ENCODE measurements around the gene MLLT6.
"Not testable (repeated sequence)": the region's sequence is repeated elsewhere in the genome, so short reads cannot be mapped to it uniquely, and the experiment has no call there.

The MLLT6 gene

DNA sequence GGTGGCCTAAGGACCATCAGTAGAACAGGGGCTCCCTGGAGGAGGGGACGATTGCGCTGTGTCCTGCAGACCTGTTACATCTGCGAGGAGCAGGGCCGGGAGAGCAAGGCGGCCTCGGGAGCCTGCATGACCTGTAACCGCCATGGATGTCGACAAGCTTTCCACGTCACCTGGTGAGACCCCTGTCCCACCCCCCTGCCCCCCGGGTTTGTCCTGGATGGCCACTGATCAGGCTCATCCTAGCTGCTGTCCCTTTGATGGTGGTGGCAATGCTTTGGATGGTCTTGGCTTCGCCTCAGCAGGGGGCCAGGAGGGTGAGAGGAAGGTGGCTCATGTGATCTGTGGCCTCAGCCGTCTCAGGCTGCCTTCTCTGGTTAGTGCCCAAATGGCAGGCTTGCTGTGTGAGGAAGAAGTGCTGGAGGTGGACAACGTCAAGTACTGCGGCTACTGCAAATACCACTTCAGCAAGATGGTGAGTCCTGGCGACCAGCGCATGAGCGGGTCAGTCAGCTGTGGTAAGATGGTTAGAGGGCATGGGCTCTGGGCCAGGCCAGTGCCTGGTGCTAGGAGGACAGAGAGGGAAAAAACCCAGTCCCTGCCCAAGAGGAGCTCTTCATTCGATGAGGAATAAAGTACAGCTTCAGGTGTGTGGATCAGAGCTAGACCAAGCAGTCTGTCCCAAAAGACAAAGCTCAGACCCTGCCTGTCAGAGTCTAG is 4.2 kb downstream of the MLLT6 start:
- DNase-seq, result no peak

DNA sequence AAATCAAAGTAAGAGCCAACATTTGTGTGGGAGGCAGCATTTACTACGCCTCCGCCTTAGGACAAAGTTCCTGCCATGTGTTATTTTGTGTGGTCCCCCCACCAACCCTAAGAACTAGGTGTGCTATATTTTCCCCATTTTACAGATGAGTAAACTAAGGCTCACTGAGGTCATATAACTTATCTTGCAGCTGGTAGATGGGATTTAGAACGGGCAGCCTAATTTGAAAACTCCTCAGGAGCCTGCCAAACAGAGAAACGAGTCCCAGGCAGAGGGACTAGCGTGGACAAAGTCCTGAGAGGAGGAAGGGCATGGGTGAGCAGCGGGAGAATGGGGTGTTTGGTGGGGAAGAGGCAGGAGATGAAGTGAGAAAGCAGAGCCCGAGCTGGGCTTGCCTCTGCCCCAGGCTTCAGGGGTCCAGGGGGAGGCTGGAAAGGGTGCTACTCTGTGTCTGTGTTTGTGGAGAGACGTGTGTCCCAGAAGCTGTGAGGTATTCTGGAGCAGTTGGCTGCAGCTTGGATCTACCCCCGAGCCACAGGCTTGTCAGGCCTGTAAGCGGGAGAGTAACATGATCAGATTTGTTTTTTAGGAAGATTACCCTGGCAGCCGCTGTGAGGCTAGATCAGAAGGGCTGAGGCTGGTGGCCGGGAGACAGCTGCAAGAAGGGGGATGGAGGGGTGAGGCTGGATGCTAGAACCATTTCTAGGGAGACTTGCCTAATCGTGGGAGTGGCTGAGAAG is 5.0 kb downstream of the MLLT6 start:
- DNase-seq, result no peak

DNA sequence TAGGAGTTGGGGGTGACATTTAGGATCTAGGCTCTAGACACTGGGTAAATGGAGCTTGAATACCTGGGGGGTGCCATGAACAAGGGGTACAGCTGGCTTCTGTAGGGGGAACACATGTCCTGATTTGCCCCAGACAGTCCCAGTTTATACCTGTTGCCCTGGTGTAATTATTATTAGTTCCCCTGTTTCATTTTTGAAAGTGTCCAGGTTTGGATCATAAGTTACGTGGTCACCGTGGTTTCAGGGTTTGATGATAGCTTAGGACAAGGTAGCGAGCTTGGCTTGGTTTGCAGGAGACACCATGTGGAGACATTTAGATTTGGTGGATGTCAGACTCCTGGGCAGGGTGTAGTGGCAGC is 5.5 kb downstream of the MLLT6 start:
- DNase-seq, result no peak

DNA sequence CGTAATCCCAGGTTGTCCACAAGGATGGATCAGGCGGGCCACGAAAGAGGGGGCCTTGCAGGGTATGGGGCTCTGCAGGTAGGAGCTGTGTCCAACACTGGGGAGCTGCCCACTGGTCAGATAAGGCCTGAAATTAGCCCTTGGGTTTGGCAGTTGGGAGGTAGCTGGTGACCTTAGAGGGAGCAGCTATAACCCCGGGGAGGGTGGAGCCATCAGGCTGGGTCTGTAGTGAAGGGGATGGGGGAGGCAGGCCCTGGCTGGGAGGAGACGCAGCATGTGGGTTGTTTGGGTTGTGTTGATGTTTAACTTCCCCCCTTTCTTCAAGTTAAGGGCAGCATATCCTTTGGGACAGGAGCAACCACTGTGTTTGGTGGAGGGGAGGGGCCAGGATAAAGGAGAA is 5.9 kb downstream of the MLLT6 start:
- no peak for DNase-seq

DNA sequence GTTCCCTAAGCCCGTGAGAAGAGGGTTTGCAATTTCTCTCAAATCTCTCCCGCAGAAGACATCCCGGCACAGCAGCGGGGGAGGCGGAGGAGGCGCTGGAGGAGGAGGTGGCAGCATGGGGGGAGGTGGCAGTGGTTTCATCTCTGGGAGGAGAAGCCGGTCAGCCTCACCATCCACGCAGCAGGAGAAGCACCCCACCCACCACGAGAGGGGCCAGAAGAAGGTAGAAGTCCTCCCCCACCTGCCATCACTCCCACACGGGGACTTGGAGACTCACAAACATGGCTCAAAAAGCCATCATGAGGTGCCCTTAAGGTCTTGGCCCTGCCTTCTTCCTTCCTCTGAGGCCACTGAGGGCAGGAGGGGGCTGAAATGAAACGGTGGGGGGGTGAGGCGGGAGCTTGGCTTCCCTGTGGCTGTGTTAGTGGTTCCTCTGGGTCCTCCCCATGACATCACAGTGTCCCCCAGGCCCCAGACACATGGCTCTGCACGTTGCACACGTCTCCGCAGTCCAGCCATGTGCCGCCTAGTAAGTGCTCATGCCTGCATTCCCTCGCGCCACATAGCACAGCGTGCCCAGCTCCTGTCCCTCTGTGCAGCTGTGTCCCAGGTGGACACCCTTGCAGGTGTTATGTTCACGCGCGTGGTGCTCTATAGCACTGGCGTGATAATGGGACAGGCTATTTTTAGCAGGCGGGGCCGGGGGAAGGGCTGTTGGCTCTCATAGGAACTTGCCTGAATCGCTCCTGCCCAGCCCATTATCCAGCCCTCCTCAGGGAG is 6.9 kb downstream of the MLLT6 start:
- no peak for DNase-seq

DNA sequence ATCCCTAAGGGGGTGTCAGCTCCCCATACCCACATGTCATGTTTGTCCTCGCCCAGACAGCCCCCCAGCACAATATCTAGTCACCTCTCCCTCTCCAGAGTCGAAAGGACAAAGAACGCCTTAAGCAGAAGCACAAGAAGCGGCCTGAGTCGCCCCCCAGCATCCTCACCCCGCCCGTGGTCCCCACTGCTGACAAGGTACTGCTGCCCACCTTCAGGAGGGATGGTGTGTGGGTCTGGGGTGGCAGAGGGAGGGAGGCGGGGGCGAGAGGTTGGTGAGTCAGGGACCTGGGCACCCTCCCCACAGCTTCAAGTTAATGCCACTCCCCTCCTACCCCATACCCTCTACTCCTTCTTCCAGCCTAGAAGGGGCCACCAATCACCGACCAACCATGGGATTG is 7.5 kb downstream of the MLLT6 start:
- no peak for DNase-seq

DNA sequence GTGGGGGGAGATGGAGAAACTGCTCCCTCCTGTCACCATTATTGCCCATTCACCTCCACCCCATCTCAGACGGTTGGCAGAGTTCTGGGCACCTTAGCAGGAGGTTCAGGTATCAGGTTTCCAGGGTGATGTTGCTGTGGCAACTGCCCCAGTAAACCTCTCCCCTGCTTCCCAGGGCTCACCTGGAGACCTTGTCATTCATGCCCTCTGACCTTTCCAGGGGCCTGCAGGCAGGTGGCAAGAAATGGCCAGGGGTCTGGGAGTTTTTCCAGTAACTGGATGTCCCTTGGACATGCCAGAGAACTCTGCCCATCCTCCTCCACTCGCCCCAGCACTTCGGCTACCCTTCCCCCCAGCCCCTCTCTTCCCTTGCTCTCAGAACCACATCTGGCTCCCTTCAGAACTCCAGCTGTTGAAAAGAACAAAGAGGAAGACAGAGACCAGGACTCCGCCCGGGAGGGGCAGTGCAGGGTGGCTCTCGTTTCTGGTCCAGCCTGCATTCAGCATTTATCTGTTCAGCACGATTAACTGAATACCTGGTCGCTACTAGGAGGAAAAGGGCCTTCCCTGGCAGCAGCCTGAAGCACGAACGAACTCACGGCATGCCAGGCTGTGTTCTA is 8.5 kb downstream of the MLLT6 start:
- no peak for DNase-seq

DNA sequence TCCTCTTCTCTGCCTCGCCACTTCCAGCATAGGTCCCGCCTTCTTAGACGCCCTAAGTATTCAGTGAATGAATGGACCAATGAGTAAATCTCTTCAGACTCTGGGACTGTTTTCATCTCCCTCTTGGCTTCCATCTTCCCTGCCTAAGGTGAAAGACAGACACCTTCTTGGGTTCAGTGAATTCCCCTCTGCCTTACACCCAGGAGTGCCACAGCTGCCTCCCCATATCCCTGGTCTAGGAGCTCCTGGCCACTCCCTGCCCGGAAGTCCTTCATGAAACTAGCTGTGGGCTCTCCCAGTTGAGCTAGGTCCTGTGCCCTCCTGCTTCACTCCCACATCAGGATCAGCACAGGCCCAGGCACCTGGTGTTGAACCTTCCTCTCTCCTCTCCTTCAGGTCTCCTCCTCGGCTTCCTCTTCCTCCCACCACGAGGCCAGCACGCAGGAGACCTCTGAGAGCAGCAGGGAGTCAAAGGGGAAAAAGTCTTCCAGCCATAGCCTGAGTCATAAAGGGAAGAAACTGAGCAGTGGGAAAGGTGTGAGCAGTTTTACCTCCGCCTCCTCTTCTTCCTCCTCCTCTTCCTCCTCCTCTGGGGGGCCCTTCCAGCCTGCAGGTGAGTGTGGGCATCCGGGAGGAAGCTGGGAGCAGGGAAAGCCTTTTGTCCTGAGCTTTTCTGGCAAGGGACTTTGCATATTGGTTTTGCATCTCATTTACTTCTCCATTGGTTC is 10.3 kb downstream of the MLLT6 start:
- no peak for DNase-seq

DNA sequence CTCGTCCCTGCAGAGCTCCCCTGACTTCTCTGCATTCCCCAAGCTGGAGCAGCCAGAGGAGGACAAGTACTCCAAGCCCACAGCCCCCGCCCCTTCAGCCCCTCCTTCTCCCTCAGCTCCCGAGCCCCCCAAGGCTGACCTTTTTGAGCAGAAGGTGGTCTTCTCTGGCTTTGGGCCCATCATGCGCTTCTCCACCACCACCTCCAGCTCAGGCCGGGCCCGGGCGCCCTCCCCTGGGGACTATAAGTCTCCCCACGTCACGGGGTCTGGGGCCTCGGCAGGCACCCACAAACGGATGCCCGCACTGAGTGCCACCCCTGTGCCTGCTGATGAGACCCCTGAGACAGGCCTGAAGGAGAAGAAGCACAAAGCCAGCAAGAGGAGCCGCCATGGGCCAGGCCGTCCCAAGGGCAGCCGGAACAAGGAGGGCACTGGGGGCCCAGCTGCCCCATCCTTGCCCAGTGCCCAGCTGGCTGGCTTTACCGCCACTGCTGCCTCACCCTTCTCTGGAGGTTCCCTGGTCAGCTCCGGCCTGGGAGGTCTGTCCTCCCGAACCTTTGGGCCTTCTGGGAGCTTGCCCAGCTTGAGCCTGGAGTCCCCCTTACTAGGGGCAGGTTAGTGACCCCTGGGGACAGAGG is 11.4 kb downstream of the MLLT6 start:
- DNase-seq, result no peak

DNA sequence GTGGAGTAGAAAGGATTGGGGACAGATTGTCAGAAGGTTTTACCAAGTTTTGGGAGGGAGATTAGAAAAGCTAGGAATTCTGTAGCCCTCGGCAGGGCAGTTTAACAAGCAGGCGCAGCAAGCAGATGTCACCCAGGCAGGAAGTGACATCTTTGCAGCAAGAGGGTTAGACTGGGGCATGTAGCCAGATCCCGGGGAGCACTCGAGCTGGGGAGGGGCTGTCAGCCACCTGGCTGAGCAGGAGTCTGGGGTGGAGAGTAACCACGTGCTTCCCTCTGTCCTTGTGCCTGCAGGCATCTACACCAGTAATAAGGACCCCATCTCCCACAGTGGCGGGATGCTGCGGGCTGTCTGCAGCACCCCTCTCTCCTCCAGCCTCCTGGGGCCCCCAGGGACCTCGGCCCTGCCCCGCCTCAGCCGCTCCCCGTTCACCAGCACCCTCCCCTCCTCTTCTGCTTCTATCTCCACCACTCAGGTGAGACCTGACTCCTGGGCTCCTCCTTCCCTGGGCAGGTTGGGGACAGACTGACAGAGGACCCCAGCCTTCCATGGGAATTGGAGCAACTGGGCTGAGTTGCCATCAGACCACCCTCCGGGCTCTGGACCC is 12.2 kb downstream of the MLLT6 start:
- DNase-seq, result no peak

DNA sequence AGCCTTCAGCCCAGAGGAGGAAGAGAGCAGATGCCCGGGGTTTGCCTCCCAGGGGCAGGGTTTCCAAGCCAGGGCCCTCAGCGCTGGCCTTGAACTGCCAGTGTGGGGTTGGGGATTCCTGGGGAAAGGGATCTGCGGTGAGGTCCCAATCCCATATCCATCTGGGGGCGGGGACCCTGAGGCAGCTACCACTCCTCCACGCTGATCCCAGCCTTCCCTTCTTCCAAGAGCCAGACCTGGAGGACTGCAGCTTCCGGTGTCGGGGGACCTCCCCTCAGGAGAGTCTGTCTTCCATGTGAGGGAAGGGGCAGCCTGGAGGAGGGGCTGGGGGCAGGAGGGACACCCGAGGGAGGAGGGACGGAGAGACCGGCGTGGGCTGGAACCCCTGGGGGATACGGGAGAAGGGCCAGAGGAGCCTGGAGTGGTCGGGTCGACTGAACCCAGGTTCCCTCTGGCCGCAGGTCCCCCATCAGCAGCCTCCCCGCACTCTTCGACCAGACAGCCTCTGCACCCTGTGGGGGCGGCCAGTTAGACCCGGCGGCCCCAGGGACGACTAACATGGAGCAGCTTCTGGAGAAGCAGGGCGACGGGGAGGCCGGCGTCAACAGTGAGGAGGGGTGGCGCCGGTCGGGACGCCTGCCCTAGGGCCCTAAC is 14.3 kb downstream of the MLLT6 start:
- DNase-seq, result no peak

DNA sequence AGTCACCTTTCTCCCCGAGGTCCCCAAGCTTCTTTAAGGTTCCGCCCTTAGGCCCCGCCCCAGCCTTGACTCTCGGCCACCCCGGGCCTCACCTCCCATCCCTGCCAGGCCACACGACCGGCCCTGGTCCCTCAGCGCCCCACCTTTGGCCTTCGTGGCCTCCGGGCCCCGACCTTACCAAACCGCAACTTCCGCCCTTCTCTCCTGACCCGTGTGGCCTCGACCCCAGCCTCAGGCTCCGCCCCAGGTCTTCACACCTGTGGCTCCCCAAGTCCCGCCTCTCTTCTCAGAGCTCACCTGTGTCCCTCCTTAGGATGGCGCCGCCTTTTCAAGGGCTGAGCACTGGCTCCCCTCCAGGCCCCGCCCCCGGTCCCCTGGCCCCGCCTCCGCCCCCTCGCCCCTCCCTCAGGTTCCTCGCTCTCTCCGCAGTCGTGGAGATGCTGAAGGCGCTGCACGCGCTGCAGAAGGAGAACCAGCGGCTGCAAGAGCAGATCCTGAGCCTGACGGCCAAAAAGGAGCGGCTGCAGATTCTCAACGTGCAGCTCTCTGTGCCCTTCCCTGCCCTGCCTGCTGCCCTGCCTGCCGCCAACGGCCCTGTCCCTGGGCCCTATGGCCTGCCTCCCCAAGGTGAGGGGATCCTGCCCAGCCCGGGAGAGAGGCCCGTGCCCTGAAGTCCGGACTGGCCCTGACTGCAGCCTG is 15.0 kb downstream of the MLLT6 start:
- DNase-seq, result no peak

DNA sequence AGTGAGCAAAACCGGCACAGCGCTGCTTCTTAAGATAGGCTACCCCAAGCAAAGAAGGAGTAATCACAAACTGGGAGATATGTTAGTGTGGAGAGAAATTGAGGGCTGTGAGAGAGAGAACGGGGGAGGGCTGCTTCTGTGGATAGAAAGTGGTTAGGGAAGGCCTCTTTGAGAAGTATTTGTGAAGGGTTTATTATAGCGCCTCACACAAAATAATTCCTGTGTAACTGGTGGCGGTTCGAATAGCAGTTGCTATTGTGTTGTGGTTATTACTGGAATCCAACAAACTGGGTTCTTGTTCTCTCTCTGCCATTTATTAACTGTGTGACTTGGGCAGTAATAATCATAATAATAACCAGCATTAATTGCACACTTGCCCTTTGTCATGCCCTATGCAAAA is 15.9 kb downstream of the MLLT6 start:
- no peak for DNase-seq

DNA sequence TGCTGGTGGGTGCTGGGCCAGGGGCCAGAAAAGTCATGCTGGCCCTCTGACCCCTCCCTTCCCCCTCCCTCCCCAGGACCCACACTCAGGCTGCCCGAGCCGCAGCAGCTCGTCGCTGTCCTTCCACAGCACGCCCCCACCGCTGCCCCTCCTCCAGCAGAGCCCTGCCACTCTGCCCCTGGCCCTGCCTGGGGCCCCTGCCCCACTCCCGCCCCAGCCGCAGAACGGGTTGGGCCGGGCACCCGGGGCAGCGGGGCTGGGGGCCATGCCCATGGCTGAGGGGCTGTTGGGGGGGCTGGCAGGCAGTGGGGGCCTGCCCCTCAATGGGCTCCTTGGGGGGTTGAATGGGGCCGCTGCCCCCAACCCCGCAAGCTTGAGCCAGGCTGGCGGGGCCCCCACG is 16.7 kb downstream of the MLLT6 start:
- no peak for DNase-seq

DNA sequence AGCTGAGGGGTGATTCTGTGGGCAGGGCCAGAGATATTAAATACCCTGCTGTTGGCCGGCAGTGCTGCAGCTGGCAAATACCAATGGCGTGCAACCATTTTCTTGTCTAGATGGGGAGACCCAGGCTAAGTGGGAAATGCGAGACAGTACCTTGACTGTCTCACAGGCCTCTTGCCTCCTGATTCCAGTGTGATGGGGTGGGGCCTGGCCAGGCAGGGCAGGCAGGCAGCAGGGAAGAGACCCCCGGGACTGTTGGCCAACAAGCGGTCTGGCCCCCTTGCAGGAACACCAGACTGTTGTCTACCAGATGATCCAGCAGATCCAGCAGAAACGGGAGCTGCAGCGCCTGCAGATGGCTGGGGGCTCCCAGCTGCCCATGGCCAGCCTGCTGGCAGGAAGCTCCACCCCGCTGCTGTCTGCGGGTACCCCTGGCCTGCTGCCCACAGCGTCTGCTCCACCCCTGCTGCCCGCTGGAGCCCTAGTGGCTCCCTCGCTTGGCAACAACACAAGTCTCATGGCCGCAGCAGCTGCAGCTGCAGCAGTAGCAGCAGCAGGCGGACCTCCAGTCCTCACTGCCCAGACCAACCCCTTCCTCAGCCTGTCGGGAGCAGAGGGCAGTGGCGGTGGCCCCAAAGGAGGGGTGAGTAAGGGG is 19.4 kb downstream of the MLLT6 start:
- DNase-seq, result no peak

DNA sequence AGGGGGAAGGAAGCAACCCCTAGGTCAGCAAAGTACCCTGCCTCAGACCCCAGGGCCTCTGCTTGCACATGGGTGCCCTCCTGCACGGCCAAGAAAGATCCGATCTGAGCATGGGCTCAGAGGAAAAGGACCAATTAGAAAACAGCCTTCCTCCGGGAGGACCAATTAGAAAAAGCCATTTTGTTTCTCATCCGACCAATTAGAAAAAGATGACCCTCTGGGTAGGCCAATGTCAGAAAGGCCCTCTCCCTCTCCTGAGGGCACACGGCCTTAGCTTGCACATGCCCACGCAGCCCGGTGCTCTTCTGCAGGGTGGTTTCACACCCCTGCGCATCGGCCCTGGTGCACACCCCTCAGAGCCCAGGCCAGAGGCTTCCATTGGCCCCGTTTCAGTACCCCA is 20.0 kb downstream of the MLLT6 start:
- DNase-seq, result no peak

DNA sequence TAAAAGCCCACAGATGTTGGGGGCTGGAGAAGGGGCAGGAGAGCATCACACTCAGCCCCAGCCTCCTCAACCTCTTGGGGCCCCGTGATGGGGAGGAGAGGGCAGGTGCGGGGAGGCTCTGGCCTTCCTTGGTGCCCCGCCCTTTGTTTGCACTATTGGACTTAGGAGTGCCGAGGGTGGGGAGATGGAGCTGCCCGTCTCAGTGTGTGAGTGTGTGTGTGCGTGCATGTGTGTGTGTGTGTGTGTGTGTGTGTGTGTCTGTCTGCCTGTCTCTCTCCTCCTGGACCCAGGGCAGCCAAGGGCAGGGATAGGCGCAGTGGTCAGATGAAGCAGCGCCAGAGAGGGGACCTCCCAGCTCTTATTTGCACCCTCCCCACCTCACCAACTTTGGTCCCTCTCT is 21.1 kb downstream of the MLLT6 start:
- DNase-seq, result not testable (repeated sequence)

DNA sequence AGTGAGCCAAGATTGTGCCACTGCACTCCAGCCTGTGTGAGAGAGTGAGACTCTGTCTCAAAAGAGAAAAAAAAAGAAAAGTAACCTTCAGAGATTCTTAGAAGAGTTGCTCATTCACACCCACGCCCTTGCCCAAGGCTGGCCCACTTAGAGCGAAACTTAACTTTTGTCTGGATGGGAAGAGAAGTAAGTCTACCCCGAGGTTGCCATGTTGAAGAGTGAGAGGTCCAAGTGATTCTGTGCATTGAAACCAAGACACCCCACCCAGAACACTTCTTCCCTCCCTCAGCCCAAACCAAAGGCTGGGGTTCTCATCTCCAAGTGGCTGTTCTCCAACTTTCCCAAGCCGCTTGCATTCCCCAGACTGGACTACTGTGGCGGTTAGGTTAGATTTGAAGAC is 22.7 kb downstream of the MLLT6 start:
- DNase-seq, result no peak

DNA sequence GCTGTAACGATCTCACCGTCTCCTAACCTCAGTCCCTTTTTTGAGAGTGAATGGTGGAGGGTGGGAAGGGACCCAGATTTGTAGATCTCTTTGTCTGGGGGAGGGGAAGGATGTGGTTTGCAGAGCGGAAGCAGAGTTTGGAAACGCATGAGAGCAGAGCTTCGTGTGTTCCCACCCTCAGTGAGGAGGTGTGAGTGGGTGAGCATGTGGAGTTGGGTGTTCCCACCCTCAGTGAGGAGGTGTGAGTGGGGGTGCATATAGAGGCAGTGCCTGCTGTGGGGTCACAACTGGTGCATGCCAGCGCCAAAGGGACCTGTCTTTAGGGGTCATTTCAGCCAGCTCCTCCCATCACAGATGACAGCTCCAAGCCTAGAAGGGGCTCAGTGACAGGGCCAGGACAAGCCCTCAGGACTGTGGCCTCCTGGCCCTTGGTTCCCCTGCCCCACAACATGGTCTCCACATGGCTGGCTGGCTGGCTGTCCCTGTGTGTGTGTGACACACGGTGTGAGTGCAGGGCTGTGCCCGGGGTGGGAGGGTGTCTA is 23.3 kb downstream of the MLLT6 start:
- peak; percentile 62 for DNase-seq

DNA sequence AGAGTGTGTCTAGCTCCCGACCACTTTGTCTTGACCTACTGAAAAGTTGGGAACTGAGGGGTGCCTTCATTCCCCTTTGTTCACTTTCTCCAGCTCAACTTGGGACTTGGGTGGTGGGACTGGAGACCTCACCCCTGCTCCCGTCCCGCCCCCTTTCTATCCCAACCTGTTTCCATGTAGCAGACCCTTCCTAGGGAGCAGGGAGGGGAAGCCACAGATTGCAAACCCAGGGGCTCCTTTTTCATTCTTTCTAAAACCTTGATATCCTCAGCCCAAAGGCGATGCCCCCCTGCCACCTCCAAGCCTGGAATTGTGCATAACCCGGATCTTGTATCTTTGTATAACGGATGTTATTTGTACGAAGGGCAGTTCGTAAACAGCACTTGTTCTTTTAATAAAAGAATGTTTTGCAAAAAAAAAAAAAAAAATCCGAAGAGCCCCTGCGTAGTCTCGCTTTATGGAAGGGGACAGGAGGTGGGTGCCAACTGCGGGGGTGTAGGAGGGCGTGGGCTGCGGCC is 24.4 kb downstream of the MLLT6 start:
- DNase-seq, result no peak
